Islet of Langerhans (tissue), 1 donor: Measurements from ENCODE around the gene FANCE.
A peak's percentile ranks its signal among the peaks of the same experiment; 100 is the strongest.

ENCODE experiments used
- FAIRE-seq: peaks from one replicate; lab custom pipeline; 2011; peaks lifted over from hg19 to GRCh38; lab: Jason Lieb, UNC

Gene FANCE

GRCh38 chr6:35452183-35453090, at the start of gene FANCE:
Gene FANCE (plus strand): TSS chr6:35452338. CDS start chr6:35452546, 208 bp downstream.
- FAIRE-seq: no peak

DNA sequence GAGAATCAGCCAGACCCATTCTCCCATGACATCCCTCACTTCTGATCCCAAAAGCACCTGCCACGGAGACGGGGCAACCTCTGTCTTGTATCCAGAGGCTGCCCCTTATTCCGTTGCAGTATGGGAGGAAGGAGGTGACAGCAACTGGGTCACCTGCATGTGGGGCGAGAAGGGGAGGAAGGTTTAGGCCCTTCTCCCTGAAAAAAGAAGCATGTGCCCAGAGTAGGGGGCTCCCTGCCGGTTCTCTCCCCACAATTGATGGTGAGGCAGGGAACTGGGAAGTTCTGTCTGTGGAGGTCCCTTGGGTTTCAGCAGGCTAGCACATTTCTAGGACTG, 49.3 kb upstream of the FANCE start:
- FAIRE-seq: no peak

- no peak for FAIRE-seq
Observed at GRCh38 chr6:35403544-35404442, 48.3 kb upstream of the FANCE start.

GRCh38 chr6:35406711-35407485, 45.2 kb upstream of the FANCE start:
- no peak for FAIRE-seq

DNA sequence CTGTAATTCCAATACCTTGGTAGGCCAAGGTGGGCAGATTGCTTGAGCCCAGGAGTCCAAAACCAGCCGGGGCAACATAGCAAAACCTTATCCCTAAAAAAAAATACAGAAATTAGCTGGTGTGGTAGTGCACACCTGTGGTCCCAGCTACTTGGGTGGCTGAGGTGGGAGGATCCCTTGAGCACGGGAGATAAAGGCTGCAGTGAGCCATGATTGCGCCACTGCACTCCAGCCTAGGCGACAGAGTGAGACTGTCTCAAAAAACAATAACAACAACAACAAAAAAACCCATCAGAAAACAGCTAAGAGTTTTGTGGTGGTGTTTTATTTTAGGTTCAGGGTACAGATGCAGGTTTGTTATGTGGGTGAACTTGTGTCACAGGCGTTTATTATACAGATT, 42.9 kb upstream of the FANCE start:
- FAIRE-seq: no peak

- FAIRE-seq: no peak
Observed at GRCh38 chr6:35410131-35410530, 42.0 kb upstream of the FANCE start.

DNA sequence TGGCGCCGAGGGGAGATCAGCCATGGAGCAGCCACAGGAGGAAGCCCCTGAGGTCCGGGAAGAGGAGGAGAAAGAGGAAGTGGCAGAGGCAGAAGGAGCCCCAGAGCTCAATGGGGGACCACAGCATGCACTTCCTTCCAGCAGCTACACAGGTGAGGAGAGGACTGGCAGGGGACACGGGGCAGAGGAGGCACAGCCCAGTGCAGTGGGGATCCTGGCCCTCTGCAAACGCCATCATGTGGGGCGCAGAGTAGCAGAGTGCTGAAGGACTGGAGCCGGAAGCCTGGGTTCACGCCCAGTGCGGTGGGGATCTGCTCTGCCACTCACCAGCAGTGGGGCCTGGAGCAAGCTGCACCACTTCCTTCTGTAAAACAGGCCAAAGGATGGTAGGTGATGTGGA, 41.1 kb upstream of the FANCE start:
- no peak for FAIRE-seq

DNA sequence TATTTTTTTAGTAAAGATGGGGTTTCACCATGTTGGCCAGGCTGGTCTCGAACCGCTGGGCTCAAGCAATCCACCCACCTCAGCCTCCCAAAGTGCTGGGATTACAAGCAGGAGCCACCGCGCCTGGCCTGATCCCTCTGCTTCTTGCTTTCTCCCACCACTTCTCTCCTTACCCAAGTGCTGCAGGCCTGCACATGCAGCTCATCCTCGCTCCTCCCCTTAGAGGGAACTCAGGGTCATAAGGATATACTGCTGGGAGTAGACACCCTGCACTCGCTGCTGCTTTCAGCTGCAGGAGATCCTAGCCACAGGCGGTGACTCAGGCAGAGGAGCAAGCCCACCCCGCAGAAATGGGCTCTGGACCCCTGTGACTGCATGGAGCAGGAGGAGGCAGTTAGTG, 40.0 kb upstream of the FANCE start:
- FAIRE-seq: no peak

GRCh38 chr6:35413911-35414310, 38.2 kb upstream of the FANCE start:
- no peak for FAIRE-seq

- FAIRE-seq: peak; percentile 94
Observed at GRCh38 chr6:35415065-35415891, 36.9 kb upstream of the FANCE start.

GRCh38 chr6:35417979-35418661, 34.0 kb upstream of the FANCE start:
- no peak for FAIRE-seq

GRCh38 chr6:35419417-35419816, 32.7 kb upstream of the FANCE start:
- no peak for FAIRE-seq

DNA sequence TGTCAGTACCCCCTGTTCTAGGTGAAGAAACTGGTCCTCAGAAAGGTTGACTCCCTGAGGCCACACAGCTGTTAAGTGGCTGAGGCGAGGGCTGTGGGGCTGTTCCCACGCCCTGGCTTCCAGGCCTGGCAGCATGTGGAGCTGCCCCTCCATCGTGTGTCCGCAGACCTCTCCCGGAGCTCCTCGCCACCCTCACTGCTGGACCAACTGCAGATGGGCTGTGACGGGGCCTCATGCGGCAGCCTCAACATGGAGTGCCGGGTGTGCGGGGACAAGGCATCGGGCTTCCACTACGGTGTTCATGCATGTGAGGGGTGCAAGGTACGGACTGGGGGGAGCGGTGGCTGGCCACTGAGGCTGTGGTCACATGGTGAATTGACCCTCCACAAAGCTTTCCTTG, 32.2 kb upstream of the FANCE start:
- FAIRE-seq: no peak

DNA sequence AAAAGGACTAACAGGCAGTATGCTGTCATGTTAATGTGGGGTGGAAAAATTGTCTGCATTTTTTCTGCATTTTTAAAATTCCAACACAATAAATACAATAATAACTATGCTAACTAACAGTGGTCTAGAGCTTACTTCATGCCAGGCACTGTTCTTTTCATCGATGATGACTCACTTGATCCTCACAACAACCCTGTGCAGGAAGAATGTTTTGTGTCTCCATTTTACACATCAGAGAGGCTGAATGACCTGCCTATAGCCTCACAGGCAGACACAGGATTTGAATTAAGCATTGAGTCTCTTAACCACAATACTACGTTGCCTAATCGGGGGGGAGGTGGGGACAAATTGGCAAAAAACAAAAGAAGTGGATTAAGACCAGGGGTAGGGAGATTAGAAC, 26.9 kb upstream of the FANCE start:
- FAIRE-seq: no peak

DNA sequence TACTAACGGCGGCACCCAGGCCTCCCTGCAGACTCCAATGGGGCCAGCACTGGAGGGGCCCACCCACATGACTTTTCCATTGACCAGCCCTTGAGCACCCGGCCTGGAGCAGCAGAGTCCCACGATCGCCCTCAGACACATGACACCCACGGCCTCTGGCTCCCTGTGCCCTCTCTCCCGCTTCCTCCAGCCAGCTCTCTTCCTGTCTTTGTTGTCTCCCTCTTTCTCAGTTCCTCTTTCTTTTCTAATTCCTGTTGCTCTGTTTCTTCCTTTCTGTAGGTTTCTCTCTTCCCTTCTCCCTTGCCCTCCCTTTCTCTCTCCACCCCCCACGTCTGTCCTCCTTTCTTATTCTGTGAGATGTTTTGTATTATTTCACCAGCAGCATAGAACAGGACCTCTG, 26.1 kb upstream of the FANCE start:
- no peak for FAIRE-seq

- no peak for FAIRE-seq
Observed at GRCh38 chr6:35427435-35427834, 24.7 kb upstream of the FANCE start.

- FAIRE-seq: no peak
Observed at GRCh38 chr6:35427851-35428321, 24.3 kb upstream of the FANCE start.

DNA sequence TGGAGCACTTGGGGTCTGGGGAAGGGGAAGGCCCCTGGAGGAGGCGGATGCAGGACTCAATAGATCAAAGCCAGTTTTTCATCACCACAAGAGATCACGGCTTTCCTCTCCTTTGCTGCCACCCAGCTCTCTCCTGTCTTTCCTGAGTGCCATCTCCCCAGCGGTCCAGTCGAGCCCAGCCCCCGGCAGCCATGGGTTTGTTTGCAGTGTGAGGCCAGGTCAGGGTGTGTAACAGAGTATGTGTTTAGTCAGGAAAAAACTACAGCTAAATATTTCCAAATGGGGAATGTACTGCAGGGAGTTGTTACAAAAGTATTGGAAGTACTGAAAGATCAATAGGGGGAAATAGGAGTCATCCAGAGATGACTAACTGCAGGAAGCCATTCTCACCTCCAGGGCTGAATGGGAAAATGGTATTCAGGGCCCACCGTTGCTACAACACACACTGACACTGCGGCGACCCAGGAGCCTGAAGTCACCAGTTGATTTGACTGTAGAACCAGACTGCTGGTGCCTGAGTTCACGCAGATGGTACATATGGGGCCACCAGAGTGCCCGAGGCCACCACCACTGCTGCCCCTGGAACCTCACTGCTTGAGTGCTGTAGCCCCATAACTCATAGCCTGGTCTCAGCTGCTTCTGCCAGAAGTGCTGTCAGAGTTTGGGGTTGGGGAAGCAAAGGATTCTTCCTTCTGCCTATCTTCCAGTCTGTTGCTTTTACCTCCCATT, 23.6 kb upstream of the FANCE start:
- FAIRE-seq: no peak

DNA sequence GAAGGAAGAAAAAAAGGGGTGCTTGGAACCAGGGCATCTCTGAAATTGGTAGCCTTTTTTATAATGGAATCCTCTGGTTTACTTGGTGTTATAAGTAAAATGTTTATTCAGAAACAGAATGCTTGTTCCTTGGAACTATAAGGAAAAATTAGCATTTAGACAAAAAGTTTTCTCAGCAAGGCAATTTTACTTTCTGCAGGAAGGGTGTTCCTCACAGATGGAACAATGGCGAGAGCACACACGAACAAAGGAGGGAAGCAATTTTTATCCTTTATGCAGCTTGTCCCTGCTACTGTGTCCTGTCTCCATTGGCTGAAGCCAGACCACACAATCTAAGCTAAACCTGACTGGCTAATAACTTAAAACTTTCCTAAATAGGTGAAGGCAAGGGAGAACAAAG, 22.7 kb upstream of the FANCE start:
- no peak for FAIRE-seq

DNA sequence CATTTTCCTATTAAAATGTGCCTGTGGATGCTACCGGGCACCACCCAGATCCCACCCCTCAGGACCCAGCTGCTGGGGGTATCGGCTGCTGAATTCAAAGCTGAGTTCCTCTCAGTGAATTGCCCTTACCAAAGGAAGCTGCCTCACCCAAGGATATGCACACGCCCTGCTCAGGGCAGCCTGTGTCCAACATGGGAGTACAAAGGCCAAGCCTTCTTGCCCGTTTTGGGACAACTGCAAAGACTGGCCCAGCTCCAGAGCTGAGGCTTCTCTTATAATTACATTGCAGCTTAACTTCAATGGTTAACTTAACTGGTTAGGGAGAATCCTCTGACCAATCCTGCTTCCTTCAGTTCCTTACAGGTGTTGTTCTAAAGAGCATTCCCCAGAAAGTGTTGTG, 19.8 kb upstream of the FANCE start:
- FAIRE-seq: no peak
